Measurements from ENCODE around the gene ARHGAP23.

- TF ChIP-seq TAF1 (IDR thresholded peaks at IDR 0.05; ENCODE audit: borderline replicate concordance, insufficient read depth, low read length) (no peak), REST (IDR thresholded peaks at IDR 0.05; ENCODE audit: insufficient read depth in 1 of 2, low read depth in 2 of 2, low read length in 2 of 2) (no peak), POLR2AphosphoS5 (IDR thresholded peaks at IDR 0.05; ENCODE audit: low read depth, low read length) (no peak), SIN3A (IDR thresholded peaks at IDR 0.05; ENCODE audit: borderline replicate concordance, insufficient read depth, low read length) (no peak)
These were observed 8.1 kb downstream of the ARHGAP23 start for GRCh38 chr17:38436386-38436785.
